ENCODE results near the gene DCTN4.

DCTN4 gene

GRCh38 chr5:150662731-150663516 lies 95.9 kb downstream of the DCTN4 start:
- ATAC-seq: no peak

- no peak for ATAC-seq
Measured at GRCh38 chr5:150661821-150662596, 96.8 kb downstream of the DCTN4 start.

GRCh38 chr5:150661086-150661485 lies 97.7 kb downstream of the DCTN4 start, which contains the start of gene MYOZ3:
Gene MYOZ3, plus strand, starts transcription at chr5:150661251. Its CDS starts 1,691 bp downstream, at chr5:150662942.
- ATAC-seq: no peak

- no peak for ATAC-seq
Measured at GRCh38 chr5:150660108-150660831, 98.5 kb downstream of the DCTN4 start.

GRCh38 chr5:150659360-150660107 lies 99.3 kb downstream of the DCTN4 start:
- ATAC-seq: no peak

- ATAC-seq: no peak
Measured at GRCh38 chr5:150658699-150659265, 100.0 kb downstream of the DCTN4 start.

All from activated CD4-positive, CD25-positive, alpha-beta regulatory T cell treated with anti-CD3 and anti-CD28 coated beads, Interleukin-2, amount 50 U/mL, for 24 hours (primary cell).